ENCODE results near the gene C22orf31. TPM values are rescaled to one million over a fixed set of nuclear protein-coding genes. Genes with fewer than 3 reads are reported as not detected.

C22orf31 gene
- total RNA-seq: not detected
- 0 reads per million in 2 donors for total RNA-seq

DNA sequence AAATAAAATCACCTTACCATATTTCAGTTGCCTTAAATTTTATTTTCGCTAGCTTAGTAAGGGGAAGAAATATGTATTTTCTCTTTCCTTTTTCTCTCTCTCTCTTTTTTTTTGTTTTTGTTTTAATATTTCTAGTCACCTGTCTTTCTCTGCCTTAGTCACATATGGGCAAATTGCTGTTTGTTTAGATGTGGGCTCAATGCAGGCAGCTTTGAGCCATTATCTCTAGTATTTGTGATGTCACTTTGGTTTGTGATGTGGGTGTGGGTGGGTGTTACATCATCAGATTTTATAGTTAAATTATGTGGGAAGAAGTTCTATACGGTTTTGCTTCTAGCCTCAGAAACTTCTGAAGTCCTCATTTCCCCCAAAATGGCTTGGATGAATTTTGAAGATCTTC lies at the start of gene C22orf31:
TSS of gene C22orf31 (minus strand) at position 59 of the 400 bp plus-strand sequence. CDS start at position 20, 39 bp downstream.
- peaks cover 14% of the 10 kb centered on the region for H3K4me1 Mint-ChIP-seq
- no peak within 1 kb of the TSS for H3K27ac Mint-ChIP-seq
- DNase-seq: no peak
- peaks cover 46% of the 10 kb centered on the region for H3K27me3 Mint-ChIP-seq
- peaks cover 3% of the 10 kb centered on the region for H3K36me3 Mint-ChIP-seq (ENCODE audit: low read depth)
- no peak within 1 kb of the TSS for H3K4me3 Mint-ChIP-seq
- H3K9me3 ChIP-seq (ENCODE audit: control insufficient read depth, low read length, poor library complexity, severe bottlenecking): no peaks in the 10 kb centered on the region
- ATAC-seq: no peak

DNA sequence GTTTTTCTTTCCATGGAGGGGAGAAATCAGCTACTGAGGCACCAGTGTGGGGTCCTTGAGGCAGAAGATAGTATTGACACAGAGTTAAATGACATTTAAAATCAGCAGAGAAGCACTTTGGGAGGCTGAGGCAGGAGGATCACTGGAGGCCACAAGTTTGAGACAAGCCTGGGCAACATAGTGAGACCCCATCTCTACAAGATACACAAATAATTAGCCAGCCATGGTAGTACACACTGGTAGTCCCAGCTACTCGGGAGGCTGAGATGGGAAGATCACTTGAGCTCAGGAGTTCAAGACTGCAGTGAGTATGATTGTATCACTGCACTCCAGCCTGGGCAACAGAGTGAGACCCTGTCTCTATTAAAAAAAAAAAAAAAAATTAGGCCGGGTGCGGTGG lies 49.3 kb upstream of the C22orf31 start:
- H3K9me3 ChIP-seq (ENCODE audit: control insufficient read depth, low read length, poor library complexity, severe bottlenecking): no peaks in the 10 kb centered on the region
- H3K27ac Mint-ChIP-seq: no peak overlapping the region
- no peak for ATAC-seq
- DNase-seq: no peak
- H3K4me3 Mint-ChIP-seq: no peak overlapping the region
- no peaks in the 10 kb centered on the region for H3K4me1 Mint-ChIP-seq
- peaks cover 56% of the 10 kb centered on the region for H3K27me3 Mint-ChIP-seq
- peaks cover 7% of the 10 kb centered on the region for H3K36me3 Mint-ChIP-seq (ENCODE audit: low read depth)

DNA sequence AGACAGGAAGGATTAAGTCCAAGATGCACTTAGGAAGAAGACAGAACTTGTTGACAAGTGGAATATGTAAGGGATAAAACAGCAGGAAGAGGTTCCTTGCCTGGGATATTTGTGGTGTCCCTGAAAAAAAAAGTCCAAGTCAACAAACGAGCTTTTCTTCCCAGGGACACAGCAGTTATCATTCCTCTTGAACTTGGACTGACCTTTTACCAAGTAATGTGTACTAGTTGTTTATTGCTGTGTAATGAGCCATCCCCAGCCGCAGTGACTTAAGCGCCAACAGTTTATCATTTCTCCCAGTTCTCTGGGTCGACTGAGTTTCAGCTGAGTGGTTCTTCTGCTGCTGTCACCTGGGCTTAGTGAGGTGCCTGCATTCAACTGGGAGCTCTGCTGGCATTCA lies 48.2 kb upstream of the C22orf31 start:
- H3K4me1 Mint-ChIP-seq: no peaks in the 10 kb centered on the region
- no peak overlapping the region for H3K27ac Mint-ChIP-seq
- peaks cover 6% of the 10 kb centered on the region for H3K36me3 Mint-ChIP-seq (ENCODE audit: low read depth)
- DNase-seq (no peak), ATAC-seq (no peak)
- no peak overlapping the region for H3K4me3 Mint-ChIP-seq
- H3K9me3 ChIP-seq (ENCODE audit: control insufficient read depth, low read length, poor library complexity, severe bottlenecking): no peaks in the 10 kb centered on the region
- peaks cover 45% of the 10 kb centered on the region for H3K27me3 Mint-ChIP-seq

DNA sequence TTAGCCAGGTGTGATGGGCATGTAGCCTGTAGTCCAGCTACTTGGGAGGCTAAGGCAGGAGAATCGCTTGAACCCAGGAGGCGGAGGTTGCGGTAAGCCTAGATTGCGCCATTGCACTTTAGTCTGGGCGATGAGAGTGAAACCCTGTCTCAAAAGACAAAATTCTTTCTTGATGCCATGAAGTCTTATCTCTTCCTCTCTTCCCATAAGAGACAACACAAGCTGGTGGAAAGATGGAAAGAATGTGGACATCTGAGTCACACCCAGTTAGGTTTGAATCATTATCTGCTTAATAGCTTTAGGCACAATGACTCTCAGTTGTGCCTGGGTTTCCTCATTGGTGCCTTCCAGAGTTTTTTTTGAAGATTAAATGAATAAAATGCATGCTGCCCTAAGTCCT lies 46.5 kb upstream of the C22orf31 start:
- no peaks in the 10 kb centered on the region for H3K4me1 Mint-ChIP-seq
- H3K4me3 Mint-ChIP-seq: no peak overlapping the region
- no peak for DNase-seq
- no peak for ATAC-seq
- no peak overlapping the region for H3K27ac Mint-ChIP-seq
- no peaks in the 10 kb centered on the region for H3K9me3 ChIP-seq (ENCODE audit: control insufficient read depth, low read length, poor library complexity, severe bottlenecking)
- peaks cover 33% of the 10 kb centered on the region for H3K27me3 Mint-ChIP-seq
- H3K36me3 Mint-ChIP-seq (ENCODE audit: low read depth): peaks cover 4% of the 10 kb centered on the region

DNA sequence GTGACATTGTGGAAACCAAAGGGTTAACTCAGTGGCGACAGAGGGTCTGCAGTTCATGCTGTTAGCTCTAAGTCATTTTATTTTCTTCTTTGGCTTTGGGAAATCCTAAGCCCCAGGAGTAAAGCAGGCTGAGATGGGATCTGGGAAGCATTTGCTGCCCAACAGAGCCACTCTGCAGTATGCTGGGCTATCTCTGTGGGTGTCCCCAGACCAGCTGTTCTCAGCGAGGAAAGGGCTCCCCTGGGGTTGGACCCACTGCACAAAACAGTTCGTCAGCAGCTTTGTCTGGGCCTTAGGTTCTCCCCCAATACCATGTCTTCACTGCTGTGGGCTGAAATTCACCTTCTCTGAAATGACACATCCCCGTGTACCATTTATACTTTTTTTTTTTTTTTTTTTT lies 45.2 kb upstream of the C22orf31 start:
- ATAC-seq (no peak), DNase-seq (no peak)
- H3K4me1 Mint-ChIP-seq: no peaks in the 10 kb centered on the region
- peaks cover 28% of the 10 kb centered on the region for H3K27me3 Mint-ChIP-seq
- H3K9me3 ChIP-seq (ENCODE audit: control insufficient read depth, low read length, poor library complexity, severe bottlenecking): no peaks in the 10 kb centered on the region
- no peak overlapping the region for H3K27ac Mint-ChIP-seq
- H3K36me3 Mint-ChIP-seq (ENCODE audit: low read depth): peaks cover 4% of the 10 kb centered on the region
- H3K4me3 Mint-ChIP-seq: no peak overlapping the region

DNA sequence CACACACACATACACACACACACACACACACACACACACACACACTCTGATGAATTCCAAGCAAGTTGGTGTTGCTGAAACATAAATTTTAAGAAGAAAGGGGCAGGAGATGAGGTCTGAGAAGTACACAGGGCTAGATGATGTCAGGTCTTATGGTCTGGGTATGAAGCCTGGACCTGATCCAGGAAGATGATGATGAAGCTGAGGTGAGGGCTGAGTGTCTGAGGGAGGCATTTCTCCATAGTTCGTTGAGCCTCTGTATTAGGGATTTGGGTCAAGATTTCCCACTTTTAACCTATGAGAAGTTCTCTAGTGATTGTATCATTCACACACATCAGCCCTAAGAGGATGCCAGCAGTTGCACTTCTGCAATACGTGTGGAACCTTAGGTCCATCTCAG lies 43.8 kb upstream of the C22orf31 start:
- no peak for ATAC-seq
- Mint-ChIP-seq H3K36me3 (ENCODE audit: low read depth) (peaks cover 4% of the 10 kb centered on the region), H3K4me1 (no peaks in the 10 kb centered on the region), H3K4me3 (no peak overlapping the region), H3K27ac (no peak overlapping the region), H3K27me3 (peaks cover 22% of the 10 kb centered on the region)
- DNase-seq: no peak
- H3K9me3 ChIP-seq (ENCODE audit: control insufficient read depth, low read length, poor library complexity, severe bottlenecking): no peaks in the 10 kb centered on the region

DNA sequence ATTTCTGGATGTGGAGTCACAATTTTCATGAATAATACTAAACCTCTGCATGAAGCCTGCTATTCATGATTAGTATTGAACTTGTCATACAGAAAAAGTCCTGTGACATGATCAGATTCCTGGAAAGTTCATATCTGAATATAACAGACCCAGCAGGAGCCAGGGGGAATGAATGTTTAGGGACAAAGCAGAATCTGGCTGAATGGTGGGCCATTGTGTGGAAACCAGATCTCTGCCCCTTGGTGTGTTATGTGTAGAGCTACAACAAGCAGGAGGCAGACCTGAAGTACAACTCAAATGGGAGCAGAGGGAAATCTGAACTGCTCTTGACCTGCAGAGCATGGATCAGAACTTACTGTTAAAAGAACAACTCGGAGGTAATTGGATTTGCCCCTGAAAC lies 41.5 kb upstream of the C22orf31 start:
- no peak for ATAC-seq
- Mint-ChIP-seq H3K4me1 (no peaks in the 10 kb centered on the region), H3K36me3 (ENCODE audit: low read depth) (no peaks in the 10 kb centered on the region), H3K27ac (no peak overlapping the region), H3K27me3 (peaks cover 6% of the 10 kb centered on the region), H3K4me3 (no peak overlapping the region)
- no peaks in the 10 kb centered on the region for H3K9me3 ChIP-seq (ENCODE audit: control insufficient read depth, low read length, poor library complexity, severe bottlenecking)
- no peak for DNase-seq

DNA sequence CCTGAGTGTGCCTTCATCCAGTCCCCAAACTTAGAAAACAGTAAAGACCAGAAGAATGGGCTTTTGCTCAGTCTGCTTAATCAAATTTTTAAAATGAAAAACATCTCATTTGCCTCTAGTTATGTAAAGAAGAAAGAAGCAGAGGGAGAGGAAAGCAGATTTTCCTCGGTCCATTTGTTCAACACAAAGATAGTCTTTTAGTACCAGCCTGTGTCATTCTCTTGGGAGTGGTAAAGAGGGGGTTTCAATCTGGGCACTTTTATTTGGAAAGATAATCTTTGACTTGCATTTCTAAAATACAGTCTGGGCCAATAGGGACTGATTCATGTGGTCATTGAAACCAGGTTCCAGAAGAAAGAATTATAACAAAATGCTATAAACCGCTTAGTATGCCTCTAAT lies 40.7 kb upstream of the C22orf31 start:
- H3K4me1 Mint-ChIP-seq: no peaks in the 10 kb centered on the region
- H3K27ac Mint-ChIP-seq: no peak overlapping the region
- peaks cover 6% of the 10 kb centered on the region for H3K27me3 Mint-ChIP-seq
- no peak overlapping the region for H3K4me3 Mint-ChIP-seq
- ATAC-seq (no peak), DNase-seq (no peak)
- no peaks in the 10 kb centered on the region for H3K36me3 Mint-ChIP-seq (ENCODE audit: low read depth)
- H3K9me3 ChIP-seq (ENCODE audit: control insufficient read depth, low read length, poor library complexity, severe bottlenecking): no peaks in the 10 kb centered on the region

DNA sequence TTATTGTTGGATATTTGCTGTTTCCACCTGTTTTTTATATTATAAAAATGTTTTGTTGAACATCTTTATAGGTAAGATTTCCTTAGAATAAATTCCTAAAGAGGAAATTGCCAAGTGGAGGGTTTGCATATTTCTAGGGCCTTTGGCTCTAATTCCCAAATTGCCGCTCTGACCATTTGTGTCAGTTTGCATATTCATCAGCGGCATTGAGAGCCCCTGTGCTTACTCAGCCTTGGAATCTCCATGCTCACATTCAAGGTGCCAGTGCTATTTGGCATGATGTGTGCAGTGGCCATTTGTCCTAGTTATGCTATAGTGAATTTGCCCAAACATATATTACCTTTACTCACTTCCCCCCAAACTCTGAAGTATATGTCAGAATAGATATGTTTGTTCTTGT lies 36.7 kb upstream of the C22orf31 start:
- DNase-seq (no peak), ATAC-seq (no peak)
- Mint-ChIP-seq H3K27ac (no peak overlapping the region), H3K27me3 (peaks cover 27% of the 10 kb centered on the region), H3K36me3 (ENCODE audit: low read depth) (no peaks in the 10 kb centered on the region), H3K4me1 (peaks cover 2% of the 10 kb centered on the region), H3K4me3 (no peak overlapping the region)
- no peaks in the 10 kb centered on the region for H3K9me3 ChIP-seq (ENCODE audit: control insufficient read depth, low read length, poor library complexity, severe bottlenecking)

DNA sequence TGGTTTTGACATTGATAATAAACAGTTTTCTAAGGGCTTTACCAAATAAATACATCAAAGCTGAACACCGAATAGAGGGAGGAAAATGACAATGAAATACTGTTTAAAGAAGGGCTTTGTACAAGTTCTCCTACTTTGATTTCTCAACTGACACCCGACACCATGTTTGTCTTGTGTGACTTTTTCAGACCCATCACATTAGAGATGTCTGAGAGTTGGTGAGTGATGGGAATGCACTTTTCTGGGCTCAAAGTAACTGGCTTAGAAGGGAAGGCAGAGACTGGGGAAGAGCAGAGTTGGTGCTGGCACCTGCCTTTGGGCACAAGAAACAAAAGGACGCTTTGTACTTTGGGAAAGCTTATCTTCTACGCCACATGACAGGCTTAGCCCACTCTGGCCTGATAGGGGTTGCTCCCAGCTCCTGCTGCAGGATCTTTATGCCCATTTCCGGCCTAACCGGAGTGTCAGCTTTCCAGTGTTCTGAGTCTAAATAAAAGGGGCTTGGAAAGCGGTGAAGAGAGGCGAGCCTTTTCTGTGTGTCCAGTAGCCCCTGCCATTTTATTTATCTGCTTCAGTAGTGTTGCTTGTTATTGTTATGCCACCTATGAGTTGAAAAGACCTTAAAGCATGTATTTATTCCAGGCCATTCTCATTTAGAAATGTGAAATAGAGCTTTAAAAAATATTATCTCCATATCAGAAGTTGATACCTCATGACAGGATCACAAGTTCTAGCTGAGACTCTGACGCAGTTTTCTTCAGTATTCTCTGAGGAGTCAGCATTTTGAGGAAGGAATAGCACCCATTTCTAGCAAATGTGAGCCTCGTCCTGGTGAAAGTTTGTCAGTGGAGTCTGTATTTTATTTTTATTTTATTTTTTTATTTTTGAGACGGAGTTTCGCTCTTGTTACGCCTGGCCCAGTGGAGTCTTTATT lies 35.4 kb upstream of the C22orf31 start:
- DNase-seq (no peak), ATAC-seq (no peak)
- H3K9me3 ChIP-seq (ENCODE audit: control insufficient read depth, low read length, poor library complexity, severe bottlenecking): no peaks in the 10 kb centered on the region
- H3K36me3 Mint-ChIP-seq (ENCODE audit: low read depth): peaks cover under 1% of the 10 kb centered on the region
- H3K4me1 Mint-ChIP-seq: peaks cover 2% of the 10 kb centered on the region
- H3K27me3 Mint-ChIP-seq: peaks cover 33% of the 10 kb centered on the region
- no peak overlapping the region for H3K4me3 Mint-ChIP-seq
- no peak overlapping the region for H3K27ac Mint-ChIP-seq

DNA sequence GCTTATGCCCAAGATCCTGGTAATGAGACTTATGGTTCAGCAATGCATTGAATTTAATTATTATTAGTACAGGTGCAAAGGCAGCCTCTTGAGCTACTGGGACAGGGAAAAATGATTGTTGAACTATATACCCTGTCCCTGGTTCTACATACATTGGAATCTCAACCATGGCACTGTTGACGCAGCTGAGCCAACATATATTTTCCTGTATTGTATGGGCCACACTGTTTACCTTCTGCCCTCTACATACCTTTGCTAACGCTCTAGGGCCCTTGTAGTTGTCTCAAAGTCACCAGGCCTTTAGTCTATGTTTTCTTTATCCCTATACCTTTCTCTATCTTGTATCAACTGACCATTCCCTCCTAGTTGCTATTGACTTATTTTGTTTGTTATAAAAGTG lies 33.8 kb upstream of the C22orf31 start:
- H3K27ac Mint-ChIP-seq: no peak overlapping the region
- ATAC-seq: no peak
- no peak overlapping the region for H3K4me3 Mint-ChIP-seq
- peaks cover 2% of the 10 kb centered on the region for H3K36me3 Mint-ChIP-seq (ENCODE audit: low read depth)
- peaks cover 2% of the 10 kb centered on the region for H3K4me1 Mint-ChIP-seq
- DNase-seq: no peak
- H3K9me3 ChIP-seq (ENCODE audit: control insufficient read depth, low read length, poor library complexity, severe bottlenecking): no peaks in the 10 kb centered on the region
- peaks cover 41% of the 10 kb centered on the region for H3K27me3 Mint-ChIP-seq

DNA sequence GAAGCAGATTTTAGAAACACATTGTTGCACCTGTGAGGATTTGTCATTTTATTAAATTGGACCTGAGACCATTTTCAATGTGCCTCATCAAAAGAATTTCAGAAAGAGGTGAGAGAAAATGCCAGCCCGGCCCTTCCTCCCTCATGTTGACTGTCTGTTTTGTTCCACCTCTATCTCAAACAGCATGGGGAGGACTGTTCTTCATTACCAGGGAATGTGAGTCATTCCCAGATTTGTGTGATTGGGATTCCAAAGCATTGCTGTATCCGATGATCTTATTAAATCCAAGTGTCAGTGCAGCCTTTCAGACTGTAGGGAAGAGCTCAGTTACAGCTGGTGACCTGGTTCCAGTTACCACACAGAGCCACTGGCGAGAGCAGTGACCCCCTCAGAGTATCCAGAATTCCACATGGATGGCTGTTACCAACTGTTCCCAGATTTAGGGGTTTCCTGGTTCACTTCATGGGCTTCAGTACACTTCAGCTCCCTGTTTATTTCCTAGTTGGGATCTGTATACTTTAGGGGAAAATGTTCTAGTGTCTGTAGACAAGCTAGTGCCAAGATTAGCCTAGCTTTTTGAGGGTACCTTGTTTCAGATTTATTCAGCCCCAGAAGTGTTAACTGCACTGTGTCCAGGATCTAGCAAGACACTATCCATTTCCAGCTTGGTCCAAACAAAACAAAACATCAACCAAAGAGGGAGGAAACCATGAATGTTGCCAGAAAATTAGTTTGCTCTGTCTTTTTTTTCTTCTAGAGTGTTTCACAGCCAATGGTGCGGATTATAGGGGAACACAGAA lies 32.1 kb upstream of the C22orf31 start:
- H3K9me3 ChIP-seq (ENCODE audit: control insufficient read depth, low read length, poor library complexity, severe bottlenecking): no peaks in the 10 kb centered on the region
- Mint-ChIP-seq H3K36me3 (ENCODE audit: low read depth) (peaks cover 7% of the 10 kb centered on the region), H3K4me3 (no peak overlapping the region), H3K27me3 (peaks cover 55% of the 10 kb centered on the region), H3K4me1 (peaks cover 2% of the 10 kb centered on the region), H3K27ac (no peak overlapping the region)
- no peak for ATAC-seq
- no peak for DNase-seq

DNA sequence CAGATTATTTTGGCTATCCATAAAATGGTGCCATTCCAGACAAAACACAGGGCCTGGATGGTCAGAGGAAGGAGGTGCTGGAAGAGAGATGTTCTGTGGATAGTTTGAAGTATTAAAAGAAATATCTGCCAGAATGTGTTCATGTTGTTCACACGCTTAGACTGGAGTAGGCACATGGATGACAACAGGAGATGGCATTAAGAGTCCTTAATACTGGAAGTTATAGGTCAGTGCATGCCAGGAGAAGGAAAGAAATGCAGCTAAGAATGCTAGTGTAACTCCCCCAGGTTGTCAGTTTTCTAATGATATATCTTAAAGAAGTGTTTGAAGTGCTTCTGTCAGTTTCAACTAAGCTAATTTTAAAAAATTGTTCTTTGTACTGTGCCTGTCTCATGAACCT lies 31.4 kb upstream of the C22orf31 start:
- H3K9me3 ChIP-seq (ENCODE audit: control insufficient read depth, low read length, poor library complexity, severe bottlenecking): no peaks in the 10 kb centered on the region
- Mint-ChIP-seq H3K27me3 (peaks cover 58% of the 10 kb centered on the region), H3K27ac (no peak overlapping the region), H3K4me3 (no peak overlapping the region), H3K4me1 (peaks cover 2% of the 10 kb centered on the region), H3K36me3 (ENCODE audit: low read depth) (peaks cover 7% of the 10 kb centered on the region)
- DNase-seq (no peak), ATAC-seq (no peak)
